HCT116 (cell line): Measurements from ENCODE around the gene ROBO1. TPM values are rescaled to one million over a fixed set of nuclear protein-coding genes. Genes with fewer than 3 reads are reported as not detected.

Experiments used
- ATAC-seq: fragments of 200-7000 bp; cut with Tn5 transposase; 2 replicates; pipeline ENCODE4 v1.9.1; 2020; ENCODE audit warnings: mild to moderate bottlenecking, moderate library complexity
- BruUV-seq: library from RNA; stranded (reverse); fragments of 400-500 nt; replicated peaks from 2 replicates; lab custom pipeline; 2021; lab: Mats Ljungman, UMichigan
- CTCF ChIA-PET: fragments of 300-600 bp; sonication (Branson Sonifier 250); formaldehyde crosslinking; loops from one replicate; lab custom pipeline; 2021; ENCODE audit warnings: antibody characterized with exemption; lab: Charles Lee
- POLR2A ChIA-PET: fragments of 300-600, 350-600 bp; sonication (Branson Sonifier 250); formaldehyde crosslinking; loops from one replicate; lab custom pipeline; 2021; ENCODE audit warnings: antibody characterized with exemption; lab: Charles Lee
- RAD21 ChIA-PET, 2 experiments: fragments of 300-600 bp; sonication (Branson Sonifier 250); formaldehyde crosslinking; loops; one replicate each; lab custom pipeline; 2023; ENCODE audit warnings: low total read pairs in 2 of 2; ENCODE audit not compliant: uncharacterized antibody in 2 of 2, unreplicated experiment in 2 of 2, low non-redundant PET in 1 of 2; lab: Charles Lee
- DNase-seq: peaks from one replicate; pipeline ENCODE4 v3.0.0-alpha.2; 2010; ENCODE audit warnings: low read depth, low spot score
- H2AFZ ChIP-seq: fragments of 200-600 bp; shearing (Covaris generic), sonication (generic); 2 replicates; pipeline ENCODE4 v1.6.1; 2017; ENCODE audit warnings: low read depth, mixed run types, mixed read lengths, antibody characterized with exemption, low read length; ENCODE audit not compliant: poor library complexity, severe bottlenecking
- H3K27ac ChIP-seq: 2 replicates; pipeline ENCODE4 v1.5.1; 2012; ENCODE audit warnings: low read depth, low read length
- H3K27me3 ChIP-seq: fragments of 200-600 bp; sonication (generic); 2 replicates; pipeline ENCODE4 v1.6.1; 2016; ENCODE audit warnings: mixed run types, low read length, mixed read lengths; ENCODE audit not compliant: insufficient read depth
- H3K36me3 ChIP-seq, 2 experiments: fragments of 200-500 bp in 1 of 2; fragments of 200-600 bp in 1 of 2; sonication (Bioruptor generic) in 1 of 2; sonication (generic) in 1 of 2; 2 replicates each; pipeline versions ENCODE4 v1.5.1 to v1.6.1; 2014 to 2016; ENCODE audit warnings: low read length in 2 of 2, inconsistent platforms in 1 of 2, mixed read lengths in 1 of 2, mixed run types in 1 of 2; ENCODE audit not compliant: insufficient read depth in 2 of 2, control insufficient read depth in 1 of 2
- H3K4me1 ChIP-seq, 2 experiments: fragments of 200-600 bp in 1 of 2; sonication (generic) in 1 of 2; 2 replicates each; pipeline versions ENCODE4 v1.5.1 to v1.6.1; 2012 to 2017; ENCODE audit warnings: low read length in 2 of 2, inconsistent platforms in 1 of 2, mild to moderate bottlenecking in 1 of 2, mixed read lengths in 1 of 2, mixed run types in 1 of 2, moderate library complexity in 1 of 2; ENCODE audit not compliant: insufficient read depth in 2 of 2, control insufficient read depth in 1 of 2
- H3K4me2 ChIP-seq: fragments of 200-600 bp; sonication (generic); 2 replicates; pipeline ENCODE4 v1.6.1; 2017; ENCODE audit warnings: mixed run types, low read length, mixed read lengths
- H3K4me3 ChIP-seq, 2 experiments: fragments of 200-600 bp in 1 of 2; sonication (generic) in 1 of 2; replicated peaks in 1 of 2; 2 replicates each; pipeline ENCODE4 v1.5.1; 2011 to 2016; ENCODE audit warnings: low read length in 2 of 2, control low read depth in 1 of 2, low read depth in 1 of 2, mild to moderate bottlenecking in 1 of 2, mixed read lengths in 1 of 2, mixed run types in 1 of 2
- H3K79me2 ChIP-seq: fragments of 200-600 bp; sonication (generic); 2 replicates; pipeline ENCODE4 v1.6.1; 2017; ENCODE audit warnings: mild to moderate bottlenecking, mixed run types, low read length, moderate library complexity, mixed read lengths; ENCODE audit not compliant: insufficient read depth
- H3K9ac ChIP-seq: fragments of 200-600 bp; sonication (generic); 2 replicates; pipeline ENCODE4 v1.6.1; 2016; ENCODE audit warnings: low read length, mixed read lengths
- H3K9me2 ChIP-seq: fragments of 200-600 bp; sonication (generic), shearing (Covaris generic); 2 replicates; pipeline ENCODE4 v1.6.1; 2017; ENCODE audit warnings: mixed run types, mild to moderate bottlenecking, moderate library complexity; ENCODE audit not compliant: insufficient read depth
- H3K9me3 ChIP-seq, 2 experiments: fragments of 200-500 bp in 1 of 2; fragments of 200-600 bp in 1 of 2; sonication (Bioruptor generic) in 1 of 2; sonication (generic) in 1 of 2; 2 replicates each; pipeline ENCODE4 v1.6.1; 2014 to 2017; ENCODE audit warnings: low read length in 2 of 2, mixed read lengths in 2 of 2, inconsistent platforms in 1 of 2, low read depth in 1 of 2, mild to moderate bottlenecking in 1 of 2, mixed run types in 1 of 2, moderate library complexity in 1 of 2; ENCODE audit not compliant: control insufficient read depth in 1 of 2, insufficient read depth in 1 of 2
- H4K20me1 ChIP-seq: fragments of 200-600 bp; sonication (generic), shearing (Covaris generic); 2 replicates; pipeline ENCODE4 v1.6.1; 2017; ENCODE audit warnings: mixed run types, mild to moderate bottlenecking, moderate library complexity; ENCODE audit not compliant: insufficient read depth
- CBX3 ChIP-seq: IDR thresholded peaks from 2 replicates; pipeline ENCODE4 v1.6.1; 2012; ENCODE audit warnings: low read depth
- CEBPB ChIP-seq: IDR thresholded peaks from 2 replicates; pipeline ENCODE4 v1.6.1; 2012; ENCODE audit warnings: low read depth
- EGR1 ChIP-seq: IDR thresholded peaks from 2 replicates; pipeline ENCODE4 v1.6.1; 2012; ENCODE audit warnings: low read depth
- ELF1 ChIP-seq: IDR thresholded peaks from 2 replicates; pipeline ENCODE4 v1.6.1; 2012; ENCODE audit warnings: low read depth, borderline replicate concordance
- EZH2 ChIP-seq: fragments of 200-600 bp; sonication (generic); IDR thresholded peaks from 2 replicates; pipeline ENCODE4 v1.6.1; 2017; ENCODE audit warnings: antibody characterized with exemption, mixed run types
- JUND ChIP-seq: IDR thresholded peaks from 2 replicates; pipeline ENCODE4 v1.6.1; 2012
- POLR2A ChIP-seq: IDR thresholded peaks from 2 replicates; pipeline ENCODE4 v1.7.0; 2011; ENCODE audit warnings: borderline replicate concordance; ENCODE audit not compliant: insufficient read depth, insufficient read length; ENCODE audit errors: extremely low read depth
- POLR2AphosphoS5 ChIP-seq: IDR thresholded peaks from 2 replicates; pipeline ENCODE4 v1.6.1; 2011; ENCODE audit warnings: mild to moderate bottlenecking, low read depth, low read length, moderate library complexity
- RAD21 ChIP-seq: IDR thresholded peaks from 2 replicates; pipeline ENCODE4 v1.6.1; 2012; ENCODE audit warnings: low read depth, mild to moderate bottlenecking
- SP1 ChIP-seq: IDR thresholded peaks from 2 replicates; pipeline ENCODE4 v1.6.1; 2012; ENCODE audit warnings: low read depth
- SRF ChIP-seq: IDR thresholded peaks from 2 replicates; pipeline ENCODE4 v1.6.1; 2012; ENCODE audit warnings: low read depth
- TCF7L2 ChIP-seq: IDR thresholded peaks from 2 replicates; pipeline ENCODE4 v1.7.0; 2011; ENCODE audit warnings: borderline replicate concordance, inconsistent platforms; ENCODE audit not compliant: insufficient read depth, insufficient read length; ENCODE audit errors: extremely low read depth
- YY1 ChIP-seq: IDR thresholded peaks from 2 replicates; pipeline ENCODE4 v1.6.1; 2011; ENCODE audit warnings: low read length, low read depth, moderate library complexity, mild to moderate bottlenecking; ENCODE audit not compliant: insufficient replicate concordance; ENCODE audit errors: extremely low read depth
- ZFX ChIP-seq: fragments of 450-650 bp; IDR thresholded peaks from 2 replicates; pipeline ENCODE4 v1.6.1; 2017
- ZNF274 ChIP-seq: fragments of 200-500 bp; sonication (Bioruptor generic); IDR thresholded peaks from 2 replicates; pipeline ENCODE4 v1.6.1; 2014; ENCODE audit warnings: mild to moderate bottlenecking, low read depth, low read length, inconsistent platforms
- intact Hi-C: fragments of 100-400 bp; cut with micrococcal nuclease; formaldehyde crosslinking; loops from 2 replicates; pipeline ENCODE4 v1.10.0; 2022
- total RNA-seq: library from RNA; stranded (reverse); gene quantifications from one replicate; pipeline ENCODE4 v1.2.1, GENCODE V29; 2021; ENCODE audit not compliant: unreplicated experiment
- TF ChIP-seq, protein P1 (sequence below): IDR thresholded peaks from 2 replicates; pipeline ENCODE4 v1.6.1; 2012
- TF ChIP-seq, protein P2 (sequence below): IDR thresholded peaks from 2 replicates; pipeline ENCODE4 v1.6.1; 2012; ENCODE audit warnings: low read depth
- TF ChIP-seq, protein P3 (sequence below), 3 experiments: fragments of 200-600 bp in 1 of 3; sonication (generic) in 1 of 3; IDR thresholded peaks in 2 of 3; conservative IDR thresholded peaks in 1 of 3; 2 replicates each; pipeline ENCODE4 v1.5.1; 2012 to 2017; ENCODE audit warnings: low read depth in 2 of 3, low read length in 2 of 3, antibody characterized with exemption in 1 of 3, borderline replicate concordance in 1 of 3, control low read depth in 1 of 3, mild to moderate bottlenecking in 1 of 3, mixed read lengths in 1 of 3, mixed run types in 1 of 3, moderate library complexity in 1 of 3; ENCODE audit not compliant: insufficient read depth in 1 of 3
- TF ChIP-seq, protein P4 (sequence below): IDR thresholded peaks from 2 replicates; pipeline ENCODE4 v1.6.1; 2011; ENCODE audit warnings: mild to moderate bottlenecking, low read length, moderate library complexity; ENCODE audit not compliant: insufficient replicate concordance; ENCODE audit errors: extremely low read depth

The ROBO1 gene
- total RNA-seq, 1 experiment from 2014 or later = 0.27 TPM

DNA sequence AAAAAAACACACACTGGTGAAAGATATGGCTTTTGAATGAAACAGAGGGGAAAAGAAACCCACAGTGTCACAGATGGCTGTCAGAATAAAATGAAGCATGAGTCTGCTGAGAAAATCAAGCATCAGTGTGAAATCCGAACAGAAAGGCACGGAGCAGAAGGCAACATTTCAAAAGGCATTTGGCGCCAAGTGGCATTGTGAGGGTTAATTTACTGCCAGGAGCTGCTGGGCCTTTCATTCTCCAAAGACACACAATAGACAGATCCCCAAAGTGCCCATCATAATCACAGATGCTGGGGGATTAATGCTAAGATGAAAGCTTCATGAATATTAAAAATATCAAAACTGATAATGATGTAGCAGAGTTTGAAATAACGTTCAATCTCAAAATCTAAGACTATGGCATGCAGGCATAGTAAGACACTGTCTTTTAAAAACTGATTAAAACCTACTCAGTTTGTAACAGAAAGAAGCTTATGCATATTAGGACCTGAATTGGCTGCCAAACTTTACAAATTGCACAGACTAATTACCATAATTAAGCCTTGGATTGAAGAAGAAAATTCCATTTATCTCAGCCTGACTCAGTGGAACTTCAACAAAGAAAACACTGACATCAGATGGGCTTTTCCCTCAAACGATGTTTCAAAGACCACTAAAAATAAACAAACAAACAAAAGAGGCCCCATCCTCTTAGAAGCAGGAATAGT, 589.2 kb downstream of the ROBO1 start:
- no peak overlapping the region for H3K27ac ChIP-seq
- H3K79me2 ChIP-seq = no peaks in the 10 kb centered on the region
- H2AFZ ChIP-seq = no peak overlapping the region
- H3K36me3 ChIP-seq = no peaks in the 10 kb centered on the region
- H4K20me1 ChIP-seq = no peaks in the 10 kb centered on the region
- intact Hi-C loops = no loop called here
- no peaks in the 10 kb centered on the region for H3K4me1 ChIP-seq
- ChIA-PET CTCF (no interaction called here), RAD21 (no interaction called here), POLR2A (no interaction called here)
- H3K4me2 ChIP-seq = no peak overlapping the region
- ATAC-seq = no peak
- no peak overlapping the region for H3K9ac ChIP-seq
- no peaks in the 10 kb centered on the region for H3K9me2 ChIP-seq
- TF ChIP-seq ZNF274 (no peak), CBX3 (no peak), EZH2 (no peak), POLR2A (no peak), POLR2AphosphoS5 (no peak), TCF7L2 (no peak), ELF1 (no peak), CEBPB (no peak), JUND (no peak), YY1 (no peak), ZFX (no peak), SRF (no peak), SP1 (no peak), RAD21 (no peak), EGR1 (no peak)
- TF ChIP-seq, protein P1, sequence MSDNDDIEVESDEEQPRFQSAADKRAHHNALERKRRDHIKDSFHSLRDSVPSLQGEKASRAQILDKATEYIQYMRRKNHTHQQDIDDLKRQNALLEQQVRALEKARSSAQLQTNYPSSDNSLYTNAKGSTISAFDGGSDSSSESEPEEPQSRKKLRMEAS = no peak
- TF ChIP-seq, protein P2, sequence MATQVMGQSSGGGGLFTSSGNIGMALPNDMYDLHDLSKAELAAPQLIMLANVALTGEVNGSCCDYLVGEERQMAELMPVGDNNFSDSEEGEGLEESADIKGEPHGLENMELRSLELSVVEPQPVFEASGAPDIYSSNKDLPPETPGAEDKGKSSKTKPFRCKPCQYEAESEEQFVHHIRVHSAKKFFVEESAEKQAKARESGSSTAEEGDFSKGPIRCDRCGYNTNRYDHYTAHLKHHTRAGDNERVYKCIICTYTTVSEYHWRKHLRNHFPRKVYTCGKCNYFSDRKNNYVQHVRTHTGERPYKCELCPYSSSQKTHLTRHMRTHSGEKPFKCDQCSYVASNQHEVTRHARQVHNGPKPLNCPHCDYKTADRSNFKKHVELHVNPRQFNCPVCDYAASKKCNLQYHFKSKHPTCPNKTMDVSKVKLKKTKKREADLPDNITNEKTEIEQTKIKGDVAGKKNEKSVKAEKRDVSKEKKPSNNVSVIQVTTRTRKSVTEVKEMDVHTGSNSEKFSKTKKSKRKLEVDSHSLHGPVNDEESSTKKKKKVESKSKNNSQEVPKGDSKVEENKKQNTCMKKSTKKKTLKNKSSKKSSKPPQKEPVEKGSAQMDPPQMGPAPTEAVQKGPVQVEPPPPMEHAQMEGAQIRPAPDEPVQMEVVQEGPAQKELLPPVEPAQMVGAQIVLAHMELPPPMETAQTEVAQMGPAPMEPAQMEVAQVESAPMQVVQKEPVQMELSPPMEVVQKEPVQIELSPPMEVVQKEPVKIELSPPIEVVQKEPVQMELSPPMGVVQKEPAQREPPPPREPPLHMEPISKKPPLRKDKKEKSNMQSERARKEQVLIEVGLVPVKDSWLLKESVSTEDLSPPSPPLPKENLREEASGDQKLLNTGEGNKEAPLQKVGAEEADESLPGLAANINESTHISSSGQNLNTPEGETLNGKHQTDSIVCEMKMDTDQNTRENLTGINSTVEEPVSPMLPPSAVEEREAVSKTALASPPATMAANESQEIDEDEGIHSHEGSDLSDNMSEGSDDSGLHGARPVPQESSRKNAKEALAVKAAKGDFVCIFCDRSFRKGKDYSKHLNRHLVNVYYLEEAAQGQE = no peak
- TF ChIP-seq, protein P3, sequence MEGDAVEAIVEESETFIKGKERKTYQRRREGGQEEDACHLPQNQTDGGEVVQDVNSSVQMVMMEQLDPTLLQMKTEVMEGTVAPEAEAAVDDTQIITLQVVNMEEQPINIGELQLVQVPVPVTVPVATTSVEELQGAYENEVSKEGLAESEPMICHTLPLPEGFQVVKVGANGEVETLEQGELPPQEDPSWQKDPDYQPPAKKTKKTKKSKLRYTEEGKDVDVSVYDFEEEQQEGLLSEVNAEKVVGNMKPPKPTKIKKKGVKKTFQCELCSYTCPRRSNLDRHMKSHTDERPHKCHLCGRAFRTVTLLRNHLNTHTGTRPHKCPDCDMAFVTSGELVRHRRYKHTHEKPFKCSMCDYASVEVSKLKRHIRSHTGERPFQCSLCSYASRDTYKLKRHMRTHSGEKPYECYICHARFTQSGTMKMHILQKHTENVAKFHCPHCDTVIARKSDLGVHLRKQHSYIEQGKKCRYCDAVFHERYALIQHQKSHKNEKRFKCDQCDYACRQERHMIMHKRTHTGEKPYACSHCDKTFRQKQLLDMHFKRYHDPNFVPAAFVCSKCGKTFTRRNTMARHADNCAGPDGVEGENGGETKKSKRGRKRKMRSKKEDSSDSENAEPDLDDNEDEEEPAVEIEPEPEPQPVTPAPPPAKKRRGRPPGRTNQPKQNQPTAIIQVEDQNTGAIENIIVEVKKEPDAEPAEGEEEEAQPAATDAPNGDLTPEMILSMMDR (IDR thresholded peaks at IDR 0.05 in 2 of 3, conservative IDR thresholded peaks at IDR 0.05 in 1 of 3; ENCODE audit: borderline replicate concordance in 1 of 3, insufficient read depth in 1 of 3, low read depth in 2 of 3, low read length in 2 of 3) = no peak
- TF ChIP-seq, protein P4, sequence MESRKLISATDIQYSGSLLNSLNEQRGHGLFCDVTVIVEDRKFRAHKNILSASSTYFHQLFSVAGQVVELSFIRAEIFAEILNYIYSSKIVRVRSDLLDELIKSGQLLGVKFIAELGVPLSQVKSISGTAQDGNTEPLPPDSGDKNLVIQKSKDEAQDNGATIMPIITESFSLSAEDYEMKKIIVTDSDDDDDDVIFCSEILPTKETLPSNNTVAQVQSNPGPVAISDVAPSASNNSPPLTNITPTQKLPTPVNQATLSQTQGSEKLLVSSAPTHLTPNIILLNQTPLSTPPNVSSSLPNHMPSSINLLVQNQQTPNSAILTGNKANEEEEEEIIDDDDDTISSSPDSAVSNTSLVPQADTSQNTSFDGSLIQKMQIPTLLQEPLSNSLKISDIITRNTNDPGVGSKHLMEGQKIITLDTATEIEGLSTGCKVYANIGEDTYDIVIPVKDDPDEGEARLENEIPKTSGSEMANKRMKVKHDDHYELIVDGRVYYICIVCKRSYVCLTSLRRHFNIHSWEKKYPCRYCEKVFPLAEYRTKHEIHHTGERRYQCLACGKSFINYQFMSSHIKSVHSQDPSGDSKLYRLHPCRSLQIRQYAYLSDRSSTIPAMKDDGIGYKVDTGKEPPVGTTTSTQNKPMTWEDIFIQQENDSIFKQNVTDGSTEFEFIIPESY = no peak
- H3K27me3 ChIP-seq = no peaks in the 10 kb centered on the region
- no TSS peak for BruUV-seq
- H3K9me3 ChIP-seq = peaks cover 19% of the 10 kb centered on the region in 2 experiments; a peak in 2 of 4 replicates
- no peak overlapping the region for H3K4me3 ChIP-seq
- no peak for DNase-seq
